ENCODE measurements around the gene TMCC2.
"Not testable (repeated sequence)": the region's sequence is repeated elsewhere in the genome, so short reads cannot be mapped to it uniquely, and the experiment has no call there.

Gene TMCC2

GRCh38 chr1:205232127-205232820, 4.5 kb downstream of the TMCC2 start:
- TF ChIP-seq CTCF (IDR thresholded peaks at IDR 0.05; ENCODE audit: borderline replicate concordance, insufficient read depth, low read depth, low read length), result no peak

GRCh38 chr1:205232945-205233397, 5.2 kb downstream of the TMCC2 start:
- TF ChIP-seq CTCF (IDR thresholded peaks at IDR 0.05; ENCODE audit: borderline replicate concordance, insufficient read depth, low read depth, low read length), result no peak
- no peak overlapping the region for H3K4me3 ChIP-seq (ENCODE audit: low read depth, low read length)

More at GRCh38 chr1:205232127-205232820, 4.5 kb downstream of the TMCC2 start:
- H3K4me3 ChIP-seq (ENCODE audit: low read depth, low read length), result no peak overlapping the region

- H3K4me3 ChIP-seq (ENCODE audit: low read depth, low read length), result not testable (repeated sequence)
Measured at GRCh38 chr1:205233986-205234385, 6.2 kb downstream of the TMCC2 start.

GRCh38 chr1:205235951-205236350, 8.2 kb downstream of the TMCC2 start:
- no peak for TF ChIP-seq CTCF (IDR thresholded peaks at IDR 0.05; ENCODE audit: borderline replicate concordance, insufficient read depth, low read depth, low read length)
- no peak overlapping the region for H3K4me3 ChIP-seq (ENCODE audit: low read depth, low read length)

- TF ChIP-seq CTCF (IDR thresholded peaks at IDR 0.05; ENCODE audit: borderline replicate concordance, insufficient read depth, low read depth, low read length), result no peak
- no peak overlapping the region for H3K4me3 ChIP-seq (ENCODE audit: low read depth, low read length)
Measured at GRCh38 chr1:205236526-205236925, 8.8 kb downstream of the TMCC2 start.

GRCh38 chr1:205236951-205237475, 9.3 kb downstream of the TMCC2 start:
- no peak for TF ChIP-seq CTCF (IDR thresholded peaks at IDR 0.05; ENCODE audit: borderline replicate concordance, insufficient read depth, low read depth, low read length)
- no peak overlapping the region for H3K4me3 ChIP-seq (ENCODE audit: low read depth, low read length)

- no peak overlapping the region for H3K4me3 ChIP-seq (ENCODE audit: low read depth, low read length)
- TF ChIP-seq CTCF (IDR thresholded peaks at IDR 0.05; ENCODE audit: borderline replicate concordance, insufficient read depth, low read depth, low read length), result no peak
Measured at GRCh38 chr1:205237526-205238484, 10.1 kb downstream of the TMCC2 start.

Measured in GM12875 (cell line).